GM12874 (cell line): ENCODE data around the gene PRSS1.

Experiments
- CTCF ChIP-seq: IDR thresholded peaks from 2 replicates; pipeline ENCODE4 v1.5.1; 2011; ENCODE audit warnings: low read depth, mild to moderate bottlenecking, control low read depth, low read length, moderate library complexity; ENCODE audit not compliant: insufficient read depth

PRSS1 gene

DNA sequence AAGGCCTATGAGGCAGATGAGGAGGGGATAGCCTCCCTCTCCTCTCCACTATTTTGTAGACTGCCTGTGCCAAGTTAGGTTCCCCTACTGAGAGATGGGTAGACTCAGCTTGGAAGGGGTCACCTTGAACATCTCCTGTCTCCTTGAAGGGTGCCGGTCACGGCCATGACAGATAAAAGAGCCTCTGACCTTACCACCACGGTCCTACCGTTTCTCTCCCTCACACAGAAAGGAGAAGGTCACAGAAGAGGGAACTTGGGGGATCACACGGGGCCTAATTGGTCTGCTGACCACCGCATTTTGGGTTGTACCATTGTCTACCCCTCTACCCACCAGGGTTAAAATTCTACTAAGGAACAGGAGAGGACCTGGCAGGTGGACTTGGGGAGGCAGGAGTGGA is 38.5 kb downstream of the PRSS1 start:
- TF ChIP-seq CTCF = no peak

- no peak for TF ChIP-seq CTCF
Measured at GRCh38 chr7:142788303-142789289, 39.3 kb downstream of the PRSS1 start.

GRCh38 chr7:142789441-142789840 is 40.2 kb downstream of the PRSS1 start:
- TF ChIP-seq CTCF = no peak

GRCh38 chr7:142790056-142790455 is 40.8 kb downstream of the PRSS1 start:
- TF ChIP-seq CTCF = no peak

GRCh38 chr7:142790555-142790954 is 41.3 kb downstream of the PRSS1 start:
- no peak for TF ChIP-seq CTCF

GRCh38 chr7:142791502-142791901 is 42.2 kb downstream of the PRSS1 start:
- TF ChIP-seq CTCF = no peak

DNA sequence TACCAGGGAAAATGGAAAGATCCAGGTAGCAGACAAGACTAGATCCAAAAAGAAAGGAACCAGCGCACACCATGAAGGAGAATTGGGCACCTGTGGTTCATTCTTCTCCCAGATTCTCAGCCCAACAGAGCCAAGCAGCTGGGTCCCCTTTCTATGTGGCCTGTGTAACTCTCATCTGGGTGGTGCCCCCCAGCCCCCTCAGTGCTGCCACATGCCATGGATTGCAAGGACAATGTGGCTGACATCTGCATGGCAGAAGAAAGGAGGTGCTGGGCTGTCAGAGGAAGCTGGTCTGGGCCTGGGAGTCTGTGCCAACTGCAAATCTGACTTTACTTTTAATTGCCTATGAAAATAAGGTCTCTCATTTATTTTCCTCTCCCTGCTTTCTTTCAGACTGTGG is 42.9 kb downstream of the PRSS1 start:
- no peak for TF ChIP-seq CTCF
